ENCODE results near the gene BCL6B. TPM values are rescaled to one million over a fixed set of nuclear protein-coding genes. Genes with fewer than 3 reads are reported as not detected.

Gene BCL6B
- total RNA-seq, 4 donors from 2014 or later = 0.15 to 1.9 (median 0.67) TPM

- 9 to 13% methylated on average over 17 to 25 of the region's 53 CpGs for WGBS, 2 donors
- no peaks in the 10 kb centered on the region for H3K9me3 ChIP-seq
- H3K4me1 ChIP-seq = peaks cover 30 to 77% (median 34%) of the 10 kb centered on the region in 3 donors
- TF ChIP-seq CTCF (IDR thresholded peaks at IDR 0.05) = no peak
- peak in 1 of 4 donors; percentile 16 for TF ChIP-seq POLR2A (IDR thresholded peaks at IDR 0.05)
- H3K4me3 ChIP-seq = peak overlapping the region; percentile 26 to 70 (median 64)
- H3K36me3 ChIP-seq = no peaks in the 10 kb centered on the region
- H3K27me3 ChIP-seq = peaks cover 0 to 30% (median 2%) of the 10 kb centered on the region in 4 donors
- peak overlapping the region; percentile 49 to 89 (median 70) for H3K27ac ChIP-seq
- DNase-seq = no peak
- intact Hi-C loops (cut with DNase I) = no loop called here
Measured at GRCh38 chr17:7042501-7043181, 19.8 kb downstream of the BCL6B start.

- peak overlapping the region; percentile 49 to 89 (median 70) for H3K27ac ChIP-seq
- WGBS, 2 donors = 12% methylated on average over 11 of the region's 21 CpGs; no CpG with 5 or more reads in 1 of the 2 donors
- peaks cover 0 to 34% (median 2%) of the 10 kb centered on the region in 4 donors for H3K27me3 ChIP-seq
- H3K4me3 ChIP-seq = peak overlapping the region; percentile 26 to 70 (median 64)
- TF ChIP-seq POLR2A (IDR thresholded peaks at IDR 0.05) = no peak
- TF ChIP-seq CTCF (IDR thresholded peaks at IDR 0.05) = no peak
- DNase-seq = no peak
- H3K9me3 ChIP-seq = no peaks in the 10 kb centered on the region
- peaks cover 30 to 77% (median 34%) of the 10 kb centered on the region in 3 donors for H3K4me1 ChIP-seq
- H3K36me3 ChIP-seq = no peaks in the 10 kb centered on the region
- intact Hi-C loops (cut with DNase I) = no loop called here
Measured at GRCh38 chr17:7043182-7043496, 20.3 kb downstream of the BCL6B start.

- intact Hi-C loops (cut with DNase I) = no loop called here
- peaks cover 30 to 72% (median 34%) of the 10 kb centered on the region in 3 donors for H3K4me1 ChIP-seq
- peaks cover 0 to 35% (median 2%) of the 10 kb centered on the region in 4 donors for H3K27me3 ChIP-seq
- H3K36me3 ChIP-seq = no peaks in the 10 kb centered on the region
- H3K27ac ChIP-seq = peak within 1 kb of the TSS; percentile 49 to 95 (median 84)
- H3K9me3 ChIP-seq = no peaks in the 10 kb centered on the region
- no peak for DNase-seq
- peak within 1 kb of the TSS; percentile 26 to 70 (median 64) for H3K4me3 ChIP-seq
- no peak for TF ChIP-seq POLR2A (IDR thresholded peaks at IDR 0.05)
- no peak for TF ChIP-seq CTCF (IDR thresholded peaks at IDR 0.05)
- 2 to 5% methylated on average over 9 to 10 of the region's 58 CpGs for WGBS, 2 donors
Measured at GRCh38 chr17:7043497-7044198, 20.8 kb downstream of the BCL6B start, which contains the start of gene SLC16A11. SLC16A11 (minus strand) TSS chr17:7044092; CDS start chr17:7043513, 579 bp downstream.

- peak overlapping the region; percentile 2 to 56 (median 40) for H3K4me3 ChIP-seq
- peaks cover 0 to 40% (median 2%) of the 10 kb centered on the region in 4 donors for H3K27me3 ChIP-seq
- intact Hi-C loops (cut with DNase I) = no loop called here
- TF ChIP-seq CTCF (IDR thresholded peaks at IDR 0.05) = peak; percentile 51 to 89 (median 78)
- TF ChIP-seq POLR2A (IDR thresholded peaks at IDR 0.05) = no peak
- peaks cover 30 to 65% (median 34%) of the 10 kb centered on the region in 3 donors for H3K4me1 ChIP-seq
- peak overlapping the region; percentile 80 to 95 (median 86) for H3K27ac ChIP-seq
- DNase-seq = no peak
- 15 to 32% methylated on average over 4 to 5 of the region's 5 CpGs for WGBS, 2 donors
- no peaks in the 10 kb centered on the region for H3K9me3 ChIP-seq
- H3K36me3 ChIP-seq = no peaks in the 10 kb centered on the region
Measured at GRCh38 chr17:7045492-7046126, 22.8 kb downstream of the BCL6B start.

All from esophagus squamous epithelium (tissue), 5 donors.